CD4-positive, CD25-positive, alpha-beta regulatory T cell (primary cell): ENCODE measurements around the gene ACACA. TPM values are rescaled to one million over a fixed set of nuclear protein-coding genes. Genes with fewer than 3 reads are reported as not detected.

ENCODE experiments used
- ATAC-seq, 2 donors: fragments of 150-1000 bp; cut with Tn5 transposase; one replicate each; pipeline ENCODE4 v1.10.0; 2021; ENCODE audit warnings: low read depth in 2 of 2, moderate number of reproducible peaks in 2 of 2, moderate library complexity in 1 of 2
- DNase-seq, 3 donors: peaks; one replicate each; pipeline versions ENCODE4 v3.0.0 to v3.0.0-alpha.2; 2012 to 2022; ENCODE audit warnings: mixed read lengths in 1 of 3
- H3K27ac ChIP-seq: one replicate; pipeline ENCODE4 v1.7.0; 2013; ENCODE audit warnings: mild to moderate bottlenecking, low read length; ENCODE audit not compliant: insufficient read depth, poor library complexity, severe bottlenecking
- H3K27me3 ChIP-seq: one replicate; pipeline ENCODE4 v1.7.0; 2013; ENCODE audit warnings: low read length; ENCODE audit not compliant: control insufficient read depth, insufficient read depth
- H3K36me3 ChIP-seq: one replicate; pipeline ENCODE4 v1.7.0; 2013; ENCODE audit warnings: mild to moderate bottlenecking, low read length, moderate library complexity; ENCODE audit not compliant: control insufficient read depth, insufficient read depth
- H3K4me1 ChIP-seq: 2 replicates; pipeline ENCODE4 v1.7.0; 2013; ENCODE audit warnings: mild to moderate bottlenecking, low read length; ENCODE audit not compliant: insufficient read depth, control insufficient read depth, poor library complexity, severe bottlenecking
- H3K4me3 ChIP-seq: one replicate; pipeline ENCODE4 v1.7.0; 2013; ENCODE audit warnings: low read depth, mild to moderate bottlenecking, low read length, moderate library complexity
- H3K9me3 ChIP-seq, 2 experiments: 1 replicate in 1 of 2; 2 replicates in 1 of 2; pipeline ENCODE4 v1.7.0; 2013; ENCODE audit warnings: low read length in 2 of 2, mild to moderate bottlenecking in 1 of 2, moderate library complexity in 1 of 2; ENCODE audit not compliant: control insufficient read depth in 2 of 2
- H3K27ac Mint-ChIP-seq, 3 donors: one replicate each; pipeline ENCODE4 v1.8.0; 2020 to 2022; ENCODE audit warnings: mild to moderate bottlenecking in 3 of 3, mixed read lengths in 3 of 3, moderate library complexity in 2 of 3
- H3K27me3 Mint-ChIP-seq: one replicate; pipeline ENCODE4 v1.8.0; 2022; ENCODE audit warnings: mild to moderate bottlenecking, mixed read lengths
- H3K36me3 Mint-ChIP-seq: one replicate; pipeline ENCODE4 v1.8.0; 2020; ENCODE audit warnings: mixed read lengths
- H3K4me1 Mint-ChIP-seq, 4 donors: one replicate each; pipeline ENCODE4 v1.8.0; 2020 to 2022; ENCODE audit warnings: mixed read lengths in 4 of 4, mild to moderate bottlenecking in 1 of 4
- H3K4me3 Mint-ChIP-seq, 4 donors: one replicate each; pipeline ENCODE4 v1.8.0; 2020 to 2022; ENCODE audit warnings: mild to moderate bottlenecking in 4 of 4, mixed read lengths in 4 of 4, moderate library complexity in 3 of 4
- H3K9me3 Mint-ChIP-seq, 7 donors: one replicate each; pipeline ENCODE4 v1.8.0; 2020 to 2022; ENCODE audit warnings: mixed read lengths in 7 of 7, mild to moderate bottlenecking in 3 of 7, moderate library complexity in 2 of 7
- polyA plus RNA-seq, 4 donors: library from polyadenylated mRNA; unstranded; fragments of 300-500 nt; fragmentation: Illumina TruSeq; gene quantifications; one replicate each; pipeline ENCODE4 v1.2.3, GENCODE V29; 2021
- total RNA-seq: library from RNA; stranded (reverse); gene quantifications from one replicate; pipeline ENCODE4 v1.2.3, GENCODE V29; 2022

Gene ACACA
- total and polyA plus RNA-seq, 5 donors from 2014 or later, result 7.4 to 42.9 (median 9.6) TPM

GRCh38 chr17:37382056-37382455, 24.6 kb downstream of the ACACA start:
- Mint-ChIP-seq H3K4me3 (no peak overlapping the region), H3K27ac (no peak overlapping the region), H3K4me1 (no peaks in the 10 kb centered on the region), H3K36me3 (peaks cover 4% of the 10 kb centered on the region), H3K27me3 (no peaks in the 10 kb centered on the region), H3K9me3 (no peaks in the 10 kb centered on the region)
- Histone ChIP-seq H3K4me3 (no peak overlapping the region), H3K9me3 (no peaks in the 10 kb centered on the region), H3K4me1 (no peaks in the 10 kb centered on the region), H3K36me3 (no peaks in the 10 kb centered on the region), H3K27me3 (no peaks in the 10 kb centered on the region), H3K27ac (no peak overlapping the region)
- ATAC-seq (no peak), DNase-seq (no peak)

GRCh38 chr17:37375706-37376105, 30.9 kb downstream of the ACACA start, which contains the start of gene C17orf78:
TSS of gene C17orf78 (plus strand) at chr17:37375985. CDS start at chr17:37376093, 108 bp downstream.
- H3K9me3 ChIP-seq, result no peaks in the 10 kb centered on the region
- H3K4me1 ChIP-seq, result peaks cover 5% of the 10 kb centered on the region
- no peak within 1 kb of the TSS for H3K27ac ChIP-seq
- H3K9me3 Mint-ChIP-seq, result no peaks in the 10 kb centered on the region
- DNase-seq, result no peak
- peaks cover 0 to 6% (median 6%) of the 10 kb centered on the region in 4 donors for H3K4me1 Mint-ChIP-seq
- no peak within 1 kb of the TSS for H3K4me3 Mint-ChIP-seq
- no peak for ATAC-seq
- H3K4me3 ChIP-seq, result no peak within 1 kb of the TSS
- H3K27me3 ChIP-seq, result no peaks in the 10 kb centered on the region
- H3K36me3 ChIP-seq, result no peaks in the 10 kb centered on the region
- H3K27ac Mint-ChIP-seq, result no peak within 1 kb of the TSS
- H3K27me3 Mint-ChIP-seq, result no peaks in the 10 kb centered on the region
- H3K36me3 Mint-ChIP-seq, result no peaks in the 10 kb centered on the region

- peak; percentile 87 to 89 for ATAC-seq
- no peak overlapping the region for H3K4me3 Mint-ChIP-seq
These were observed 33.0 kb downstream of the ACACA start for GRCh38 chr17:37373530-37374159.

GRCh38 chr17:37368577-37368976, 38.1 kb downstream of the ACACA start:
- no peaks in the 10 kb centered on the region for H3K27me3 Mint-ChIP-seq
- Histone ChIP-seq H3K4me3 (no peak overlapping the region), H3K4me1 (peaks cover 3% of the 10 kb centered on the region), H3K9me3 (no peaks in the 10 kb centered on the region), H3K27me3 (no peaks in the 10 kb centered on the region), H3K27ac (no peak overlapping the region), H3K36me3 (no peaks in the 10 kb centered on the region)
- H3K27ac Mint-ChIP-seq, result no peak overlapping the region
- no peaks in the 10 kb centered on the region for H3K36me3 Mint-ChIP-seq
- peaks cover 0 to 5% (median 1%) of the 10 kb centered on the region in 4 donors for H3K4me1 Mint-ChIP-seq
- no peak overlapping the region for H3K4me3 Mint-ChIP-seq
- no peak for ATAC-seq
- no peaks in the 10 kb centered on the region for H3K9me3 Mint-ChIP-seq
- no peak for DNase-seq

More at GRCh38 chr17:37373530-37374159, 33.0 kb downstream of the ACACA start:
- peaks cover 0 to 6% (median 6%) of the 10 kb centered on the region in 4 donors for H3K4me1 Mint-ChIP-seq
- Histone ChIP-seq H3K4me3 (no peak overlapping the region), H3K27me3 (no peaks in the 10 kb centered on the region), H3K27ac (no peak overlapping the region), H3K4me1 (peaks cover 5% of the 10 kb centered on the region), H3K36me3 (no peaks in the 10 kb centered on the region), H3K9me3 (no peaks in the 10 kb centered on the region)
- H3K27ac Mint-ChIP-seq, result peak overlapping the region in 1 of 3 donors; percentile 6
- peak; percentile 31 to 87 (median 63) for DNase-seq
- H3K9me3 Mint-ChIP-seq, result no peaks in the 10 kb centered on the region
- H3K27me3 Mint-ChIP-seq, result no peaks in the 10 kb centered on the region
- H3K36me3 Mint-ChIP-seq, result no peaks in the 10 kb centered on the region

GRCh38 chr17:37365589-37365988, 41.0 kb downstream of the ACACA start:
- Mint-ChIP-seq H3K9me3 (no peaks in the 10 kb centered on the region), H3K36me3 (no peaks in the 10 kb centered on the region), H3K27me3 (no peaks in the 10 kb centered on the region), H3K4me3 (no peak overlapping the region), H3K27ac (no peak overlapping the region), H3K4me1 (no peaks in the 10 kb centered on the region)
- H3K9me3 ChIP-seq, result no peaks in the 10 kb centered on the region
- no peaks in the 10 kb centered on the region for H3K36me3 ChIP-seq
- no peak overlapping the region for H3K27ac ChIP-seq
- no peaks in the 10 kb centered on the region for H3K27me3 ChIP-seq
- H3K4me3 ChIP-seq, result no peak overlapping the region
- DNase-seq (no peak), ATAC-seq (no peak)
- H3K4me1 ChIP-seq, result no peaks in the 10 kb centered on the region

GRCh38 chr17:37361543-37361942, 45.1 kb downstream of the ACACA start:
- no peak for ATAC-seq
- Histone ChIP-seq H3K27ac (no peak overlapping the region), H3K4me3 (no peak overlapping the region), H3K9me3 (no peaks in the 10 kb centered on the region), H3K4me1 (peaks cover 21% of the 10 kb centered on the region), H3K27me3 (no peaks in the 10 kb centered on the region), H3K36me3 (no peaks in the 10 kb centered on the region)
- no peak for DNase-seq
- Mint-ChIP-seq H3K4me1 (peaks cover 9 to 21% (median 14%) of the 10 kb centered on the region in 4 donors), H3K27me3 (no peaks in the 10 kb centered on the region), H3K9me3 (no peaks in the 10 kb centered on the region), H3K27ac (no peak overlapping the region), H3K36me3 (no peaks in the 10 kb centered on the region), H3K4me3 (peak overlapping the region in 1 of 4 donors; percentile 80)

- H3K36me3 Mint-ChIP-seq, result no peaks in the 10 kb centered on the region
- H3K4me3 ChIP-seq, result no peak overlapping the region
- H3K4me1 ChIP-seq, result peaks cover 21% of the 10 kb centered on the region
- peaks cover 9 to 21% (median 15%) of the 10 kb centered on the region in 4 donors for H3K4me1 Mint-ChIP-seq
- no peaks in the 10 kb centered on the region for H3K9me3 ChIP-seq
- no peaks in the 10 kb centered on the region for H3K9me3 Mint-ChIP-seq
- H3K27me3 ChIP-seq, result no peaks in the 10 kb centered on the region
- no peak for ATAC-seq
- no peak overlapping the region for H3K27ac Mint-ChIP-seq
- H3K27ac ChIP-seq, result no peak overlapping the region
- peak overlapping the region in 1 of 4 donors; percentile 3 for H3K4me3 Mint-ChIP-seq
- H3K27me3 Mint-ChIP-seq, result no peaks in the 10 kb centered on the region
- no peaks in the 10 kb centered on the region for H3K36me3 ChIP-seq
- no peak for DNase-seq
These were observed 46.0 kb downstream of the ACACA start for GRCh38 chr17:37360632-37361031.

GRCh38 chr17:37359682-37360188, 46.9 kb downstream of the ACACA start:
- Histone ChIP-seq H3K36me3 (no peaks in the 10 kb centered on the region), H3K4me3 (no peak overlapping the region), H3K27ac (peak overlapping the region; percentile 33), H3K4me1 (peaks cover 21% of the 10 kb centered on the region), H3K27me3 (no peaks in the 10 kb centered on the region), H3K9me3 (no peaks in the 10 kb centered on the region)
- no peak for DNase-seq
- no peaks in the 10 kb centered on the region for H3K27me3 Mint-ChIP-seq
- no peaks in the 10 kb centered on the region for H3K9me3 Mint-ChIP-seq
- H3K27ac Mint-ChIP-seq, result peak overlapping the region in 2 of 3 donors; percentile 83 to 84
- peak overlapping the region in 3 of 4 donors; percentile 80 to 90 (median 82) for H3K4me3 Mint-ChIP-seq
- no peak for ATAC-seq
- no peaks in the 10 kb centered on the region for H3K36me3 Mint-ChIP-seq
- H3K4me1 Mint-ChIP-seq, result peaks cover 9 to 21% (median 15%) of the 10 kb centered on the region in 4 donors
